Bone marrow (tissue), 2 donors: ENCODE measurements around the gene ATOH7.
"Not testable (repeated sequence)": the region's sequence is repeated elsewhere in the genome, so short reads cannot be mapped to it uniquely, and the experiment has no call there.

Experiments used
- DNase-seq, 2 donors: peaks; one replicate each; lab custom pipeline; 2025; lab: John Stamatoyannopoulos, UW

Gene ATOH7

DNA sequence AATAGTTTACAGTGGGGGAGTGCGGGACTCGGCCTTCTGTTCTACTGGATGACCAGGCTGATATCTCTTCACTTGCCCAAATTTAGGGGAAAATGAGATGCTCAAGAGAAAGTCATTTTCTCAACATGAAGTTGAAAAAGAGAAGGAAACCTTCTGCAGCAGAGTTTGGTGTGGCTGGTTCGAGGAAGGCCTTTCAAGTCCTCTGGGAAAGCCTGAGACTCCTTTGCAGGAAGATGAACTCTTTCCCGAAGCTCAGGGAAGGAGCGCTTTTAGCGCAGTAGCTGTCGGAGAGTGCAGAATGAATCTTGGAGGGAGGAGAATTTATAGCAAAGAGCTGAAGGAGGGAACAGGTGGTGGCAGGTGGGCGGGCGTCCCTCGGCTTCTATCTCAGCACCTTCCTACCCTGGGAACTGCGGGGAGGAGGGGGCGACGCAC, at the start of gene ATOH7:
ATOH7 (minus strand) TSS at position 297 of the 435 bp plus-strand sequence. CDS start 436 bp downstream, outside the sequence.
- DNase-seq = no peak

DNA sequence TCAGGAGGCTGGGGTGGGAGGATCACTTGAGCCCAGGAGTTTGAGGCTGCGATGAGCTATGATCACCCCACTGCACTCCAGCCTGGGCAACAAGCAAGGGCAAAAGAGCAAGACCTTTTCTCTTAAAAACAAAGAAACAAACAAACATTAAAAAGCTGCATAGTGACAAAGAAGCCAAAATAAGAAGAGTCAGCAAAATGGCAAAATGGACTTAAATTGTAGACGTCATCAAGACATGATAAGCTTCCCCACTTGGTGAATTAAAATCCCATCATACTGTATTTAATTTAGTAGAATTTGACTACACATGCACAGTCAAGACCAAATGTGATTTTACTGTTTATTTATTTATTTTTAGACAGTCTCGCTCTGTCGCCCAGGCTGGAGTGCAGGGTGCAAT, 48.8 kb upstream of the ATOH7 start:
- no peak for DNase-seq

DNA sequence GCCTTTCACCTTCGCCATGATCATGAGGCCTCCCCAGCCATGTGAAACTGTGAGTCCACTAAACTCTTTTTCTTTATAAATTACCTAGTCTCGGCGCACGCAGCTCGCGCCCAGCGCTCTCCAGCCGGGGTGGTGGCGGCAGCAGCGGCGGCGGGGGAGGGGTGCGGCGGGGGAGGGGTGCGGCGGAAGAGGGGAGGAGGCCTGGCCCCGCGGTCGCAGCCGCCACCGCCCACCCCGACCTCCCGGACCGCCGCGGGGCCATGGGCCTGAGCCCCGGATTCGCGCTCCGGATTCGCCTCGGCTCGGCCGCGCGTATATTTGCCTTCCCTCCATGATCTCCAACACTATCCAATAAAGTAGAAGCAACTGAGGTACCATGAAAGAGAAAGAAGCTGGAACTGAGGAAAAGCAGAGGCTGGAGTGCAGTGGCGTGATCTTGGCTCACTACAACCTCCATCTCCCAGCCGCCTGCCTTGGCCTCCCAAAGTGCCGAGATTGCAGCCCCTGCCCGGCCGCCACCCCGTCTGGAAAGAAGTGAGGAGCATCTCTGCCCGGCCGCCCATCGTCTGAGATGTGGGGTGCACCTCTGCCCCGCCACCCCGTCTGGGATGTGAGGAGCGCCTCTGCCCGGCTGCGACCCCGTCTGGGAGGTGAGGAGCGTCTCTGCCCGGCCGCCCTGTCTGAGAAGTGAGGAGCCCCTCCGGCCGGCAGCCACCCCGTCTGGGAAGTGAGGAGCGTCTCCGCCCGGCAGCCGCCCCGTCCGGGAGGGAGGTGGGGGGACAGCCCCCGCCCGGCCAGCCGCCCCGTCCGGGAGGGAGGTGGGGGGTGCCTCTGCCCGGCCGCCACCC, 47.2 kb upstream of the ATOH7 start:
- DNase-seq = not testable (repeated sequence)

DNA sequence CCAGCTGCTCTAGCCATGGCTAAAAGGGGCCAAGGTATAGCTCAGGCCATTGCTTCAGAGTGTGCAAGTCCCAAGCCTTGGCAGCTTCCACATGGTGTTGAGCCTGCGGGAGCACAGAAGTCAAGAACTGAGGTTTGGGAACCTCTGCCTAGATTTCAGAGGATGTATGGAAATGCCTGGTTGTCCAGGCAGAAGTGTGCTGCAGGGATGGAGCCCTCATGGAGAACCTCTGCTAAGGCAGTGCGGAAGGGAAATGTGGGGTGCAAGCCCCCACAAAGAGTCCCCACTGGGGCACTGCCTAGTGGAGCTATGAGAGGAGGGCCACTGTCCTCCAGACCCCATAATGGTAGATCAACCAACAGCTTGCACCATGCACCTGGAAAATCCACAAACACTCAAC, 45.9 kb upstream of the ATOH7 start:
- not testable (repeated sequence) for DNase-seq

DNA sequence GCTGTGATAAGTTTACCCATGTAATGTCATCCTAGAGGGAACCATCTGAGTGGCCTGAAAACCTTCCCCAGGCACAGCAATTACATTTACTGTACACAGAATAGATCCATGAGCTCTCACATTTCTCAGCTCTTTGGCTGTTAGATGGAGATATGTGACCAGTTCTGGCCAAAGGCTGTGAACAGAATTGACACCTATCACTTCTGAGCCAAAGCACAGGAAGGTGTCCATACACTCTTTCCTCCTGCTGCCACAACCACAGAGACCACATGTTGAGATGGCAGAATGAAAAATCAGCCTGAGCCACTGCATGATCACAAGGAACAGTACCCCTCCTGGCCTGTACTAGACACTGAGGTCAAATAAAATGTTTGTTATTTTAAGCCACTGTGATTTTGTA, 44.3 kb upstream of the ATOH7 start:
- DNase-seq = no peak

DNA sequence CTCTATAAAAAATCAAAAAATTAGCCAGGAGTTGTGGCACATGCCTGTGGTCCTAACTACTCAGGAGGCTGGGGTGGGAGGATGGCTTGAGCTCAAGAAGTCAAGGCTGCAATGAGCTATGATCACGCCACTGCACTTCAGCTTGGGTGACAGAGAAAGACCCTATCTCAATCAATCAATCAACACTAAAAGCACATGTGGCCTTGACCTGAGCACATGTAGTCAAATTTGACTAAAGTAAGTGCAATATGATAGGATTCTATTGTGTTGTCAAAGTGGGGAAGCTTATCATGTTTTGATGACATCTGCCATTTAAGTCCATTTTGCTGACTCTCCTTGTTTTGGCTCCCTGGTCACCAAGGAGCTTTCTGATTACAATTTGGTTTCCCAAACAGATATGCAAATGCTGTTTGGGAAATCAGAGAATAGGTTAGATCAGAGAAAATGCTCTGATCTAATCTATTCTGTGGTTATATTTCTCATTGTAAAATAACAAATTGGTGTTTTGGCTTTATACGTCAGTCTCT, 43.8 kb upstream of the ATOH7 start:
- no peak for DNase-seq

DNA sequence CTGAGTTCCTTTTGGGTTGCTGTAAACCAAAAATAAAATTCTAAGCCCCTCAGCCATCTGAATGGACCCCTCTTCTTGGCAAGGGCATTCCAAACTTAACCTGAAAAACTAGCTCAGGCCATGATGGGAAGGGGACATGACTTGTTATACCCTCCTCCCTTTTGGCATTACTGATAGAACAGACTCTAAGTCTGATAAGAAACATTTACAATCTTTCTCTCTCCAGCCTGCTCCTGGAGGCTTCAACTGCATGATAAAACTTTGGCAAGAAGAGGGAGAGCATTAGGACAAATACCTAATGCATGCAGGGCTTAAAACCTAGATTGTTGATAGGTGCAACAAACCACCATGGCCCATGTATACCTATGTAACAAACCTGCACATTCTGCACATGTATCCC, 40.9 kb upstream of the ATOH7 start:
- no peak for DNase-seq

DNA sequence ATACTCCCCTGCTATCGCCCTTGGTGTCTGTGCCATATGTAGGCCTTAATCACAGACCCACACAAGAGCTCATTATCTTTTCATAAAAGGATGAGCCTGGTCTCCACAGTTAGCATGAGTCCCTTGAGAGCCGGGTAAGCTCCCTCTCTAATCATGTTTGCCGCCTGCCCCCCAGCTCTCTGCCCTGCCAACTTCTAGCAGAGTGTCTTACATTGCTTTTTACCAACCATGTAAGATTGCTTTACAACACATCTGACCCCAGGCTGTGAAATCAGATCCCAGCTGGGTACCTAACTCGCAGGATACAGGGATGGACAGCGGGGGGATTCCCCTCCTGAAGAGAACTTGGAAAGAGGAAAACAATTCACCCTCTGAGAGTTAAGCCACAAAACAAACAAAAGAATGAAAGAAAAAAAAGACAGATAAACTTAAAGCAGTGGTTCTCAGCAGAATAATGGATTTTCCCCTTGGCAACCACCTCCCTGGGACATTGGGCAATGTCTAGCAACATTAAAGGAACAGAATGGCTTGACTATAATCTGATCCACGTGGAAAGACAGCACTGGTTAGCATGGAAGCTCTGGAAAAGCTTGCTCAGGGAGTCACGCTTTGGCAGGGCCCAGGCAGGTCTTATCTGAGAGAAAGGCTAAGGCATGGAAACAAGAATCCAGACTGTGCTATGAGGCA, 39.4 kb upstream of the ATOH7 start:
- DNase-seq = no peak

DNA sequence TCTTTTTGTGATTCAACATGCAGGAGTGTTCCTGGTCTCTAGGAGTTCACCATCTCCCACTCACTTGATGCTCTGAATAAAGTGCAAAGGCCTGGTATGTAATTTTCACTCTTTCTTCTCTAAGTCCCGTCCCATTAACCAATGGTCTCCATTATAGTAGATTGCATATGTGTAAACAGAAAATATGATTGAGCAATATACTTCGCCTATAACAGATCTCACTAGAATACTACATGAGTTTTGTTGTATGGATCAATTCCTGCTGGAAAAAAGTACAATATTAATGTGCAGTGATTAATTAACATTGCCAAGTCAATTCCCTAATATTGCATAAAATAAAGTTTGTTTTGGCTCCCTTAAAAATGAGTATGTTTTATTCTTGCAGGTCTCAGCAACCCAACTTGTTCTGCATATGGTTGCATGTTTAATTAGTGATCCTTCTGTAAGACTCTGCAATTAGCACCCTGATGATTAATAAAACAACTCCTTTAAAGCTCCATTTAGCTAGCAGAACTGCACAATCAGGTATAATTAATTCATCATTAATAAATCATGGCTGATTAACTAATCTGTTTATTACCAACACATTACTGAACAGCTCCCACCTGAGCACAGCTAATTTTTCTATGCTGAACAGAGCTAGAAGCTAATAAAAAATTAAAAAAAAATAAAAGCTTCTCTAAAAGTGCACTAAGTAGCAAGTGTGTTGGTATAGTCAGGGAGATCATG, 37.8 kb upstream of the ATOH7 start:
- DNase-seq = no peak

DNA sequence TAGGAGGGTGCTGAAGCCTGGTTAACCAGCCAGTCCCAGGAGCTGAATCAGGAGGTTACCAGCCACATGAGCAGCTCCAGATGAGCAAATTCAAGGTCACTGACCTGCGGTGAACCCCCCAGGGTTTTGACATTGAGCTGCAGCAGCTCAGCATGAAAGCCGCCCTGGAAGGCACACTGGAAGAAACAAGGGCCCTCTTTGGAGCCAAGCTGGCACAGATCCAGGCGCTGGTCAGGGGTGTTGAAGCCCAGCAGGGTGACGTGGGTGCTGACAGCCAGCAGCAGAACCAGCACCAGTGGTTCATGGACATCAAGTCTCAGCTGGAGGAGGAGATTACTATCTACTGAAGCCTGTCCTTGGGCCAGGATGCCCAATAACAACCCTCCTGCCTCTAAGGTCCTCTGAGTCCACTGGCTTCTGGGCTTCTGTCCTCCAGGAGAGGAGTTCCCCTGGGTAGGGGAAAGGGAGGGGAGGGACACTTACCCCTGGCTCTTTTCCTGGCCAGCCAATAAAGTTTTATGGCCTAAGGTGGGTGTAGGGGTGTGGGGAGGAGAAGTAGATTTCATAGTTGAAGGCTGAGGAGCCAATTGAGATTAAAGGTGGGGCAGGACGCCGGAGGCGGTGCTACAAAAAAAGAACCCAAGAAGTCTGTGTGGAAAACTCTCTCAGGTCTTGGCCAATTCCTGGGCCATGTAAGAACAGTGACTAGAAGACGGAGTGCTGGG, 29.4 kb upstream of the ATOH7 start:
- no peak for DNase-seq

DNA sequence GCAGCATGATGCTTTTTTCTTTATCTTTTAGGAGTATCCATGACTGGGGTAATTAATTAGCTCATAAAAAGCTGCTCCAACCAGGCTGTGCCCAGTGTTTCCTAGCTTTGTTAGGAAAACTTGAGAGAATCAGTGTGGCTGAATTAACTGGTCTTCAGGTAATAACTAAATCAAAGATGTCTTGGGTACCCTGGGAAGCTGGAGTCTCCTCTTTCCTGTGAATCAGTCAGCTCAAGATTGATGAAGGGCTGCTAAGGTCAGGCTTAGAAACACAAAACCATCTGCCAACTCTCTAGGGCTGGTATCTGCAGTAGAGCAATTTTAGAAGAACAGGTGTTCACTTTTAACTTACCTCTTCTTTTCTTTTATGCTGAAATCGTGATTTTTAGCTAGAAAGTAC, 21.4 kb upstream of the ATOH7 start:
- DNase-seq = no peak

DNA sequence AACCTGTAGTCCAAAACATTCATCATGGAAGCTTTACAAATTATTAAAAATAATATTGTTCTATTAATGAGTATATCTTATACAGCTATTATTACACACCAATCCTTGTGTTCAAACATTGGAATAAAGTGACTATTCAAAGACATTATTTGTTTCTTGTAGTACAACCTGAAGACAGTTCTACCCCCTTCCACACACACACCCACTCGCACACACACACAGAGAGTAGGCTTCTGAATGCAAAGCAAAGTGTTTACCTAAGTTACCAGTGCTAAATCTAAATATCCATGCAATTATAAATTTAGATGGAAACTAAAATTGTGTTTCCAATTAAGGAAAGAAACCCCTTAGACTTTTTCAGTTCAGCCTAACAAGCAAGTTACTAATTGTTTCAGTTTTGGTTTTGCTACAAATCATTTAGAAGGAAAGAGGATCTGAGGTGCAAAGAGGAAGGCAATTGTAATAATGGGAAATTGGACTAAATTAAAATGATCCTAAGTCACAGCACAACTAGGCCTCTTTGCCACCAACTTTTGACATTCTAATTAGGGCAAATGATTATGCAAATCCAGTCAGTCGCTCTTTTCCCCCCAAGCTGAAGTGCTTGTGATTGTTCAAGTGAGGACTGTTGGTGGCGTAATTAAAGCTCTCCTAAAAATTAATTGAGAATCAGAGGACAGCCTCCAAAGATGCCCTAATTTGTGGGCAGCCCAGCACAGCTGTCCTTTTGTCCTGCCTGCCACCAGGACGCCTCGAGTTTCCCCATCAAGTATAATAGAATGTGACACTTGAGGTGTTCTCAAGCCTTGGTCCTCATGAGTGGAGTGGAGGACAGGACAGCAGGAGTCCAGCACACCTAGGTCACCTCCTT, 19.9 kb upstream of the ATOH7 start:
- peak in 1 of 2 donors; percentile 34 for DNase-seq

DNA sequence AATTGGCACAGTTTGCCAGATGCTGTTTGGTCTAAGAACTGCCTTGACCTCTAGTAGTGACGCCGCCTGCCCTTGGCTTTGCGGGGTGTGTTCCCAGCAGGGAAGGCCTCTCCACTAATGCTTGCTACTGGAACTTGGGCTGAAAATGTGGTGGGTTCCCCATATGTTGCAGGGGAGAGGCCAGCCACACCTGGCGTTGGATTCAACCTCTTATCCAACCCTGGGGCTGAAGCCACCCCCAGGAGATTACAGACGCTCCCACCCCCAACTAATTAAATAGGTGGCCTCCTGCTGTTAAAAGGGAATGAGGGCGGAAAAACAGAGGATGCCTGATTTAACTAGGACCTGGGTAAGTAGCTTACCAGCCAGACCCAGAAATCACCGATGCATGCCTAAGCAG, 19.2 kb upstream of the ATOH7 start:
- DNase-seq = no peak

DNA sequence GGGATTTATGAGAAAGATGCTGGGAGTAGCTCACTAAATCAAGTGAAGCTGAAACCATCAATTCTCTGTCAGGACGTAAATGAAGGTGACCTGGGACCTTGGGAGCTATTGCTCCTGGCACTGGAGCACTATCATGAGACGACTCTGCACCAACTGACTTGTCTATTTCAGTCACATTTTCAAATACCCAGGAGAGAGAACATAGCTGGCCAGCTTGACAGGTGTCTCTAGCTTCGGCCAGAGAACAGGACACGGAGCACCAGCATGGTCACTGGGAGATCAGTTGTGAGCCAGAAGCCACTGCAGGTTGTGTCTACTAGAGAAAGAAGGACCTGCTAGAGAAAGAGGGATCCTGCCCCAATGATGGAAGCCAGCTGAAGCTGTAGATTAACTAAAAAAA, 17.4 kb upstream of the ATOH7 start:
- DNase-seq = no peak

DNA sequence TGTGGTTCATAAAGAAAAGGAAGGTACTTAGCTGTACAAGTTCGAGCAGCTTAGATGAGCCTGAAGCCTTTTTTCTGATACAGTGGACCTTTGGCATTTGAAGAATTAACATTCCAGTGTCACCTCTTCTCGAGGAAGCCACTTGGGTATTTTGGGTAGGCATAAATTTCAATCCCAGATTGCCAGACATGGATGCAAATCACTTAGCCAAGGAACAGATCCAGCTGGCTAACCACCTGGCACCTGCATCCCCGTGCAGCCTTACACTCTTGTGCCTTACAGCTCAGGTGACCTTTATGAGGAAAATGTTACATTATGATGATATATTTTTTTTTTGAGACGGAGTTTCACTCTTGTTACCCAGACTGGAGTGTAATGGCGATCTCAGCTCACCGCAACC, 16.0 kb upstream of the ATOH7 start:
- DNase-seq = no peak

DNA sequence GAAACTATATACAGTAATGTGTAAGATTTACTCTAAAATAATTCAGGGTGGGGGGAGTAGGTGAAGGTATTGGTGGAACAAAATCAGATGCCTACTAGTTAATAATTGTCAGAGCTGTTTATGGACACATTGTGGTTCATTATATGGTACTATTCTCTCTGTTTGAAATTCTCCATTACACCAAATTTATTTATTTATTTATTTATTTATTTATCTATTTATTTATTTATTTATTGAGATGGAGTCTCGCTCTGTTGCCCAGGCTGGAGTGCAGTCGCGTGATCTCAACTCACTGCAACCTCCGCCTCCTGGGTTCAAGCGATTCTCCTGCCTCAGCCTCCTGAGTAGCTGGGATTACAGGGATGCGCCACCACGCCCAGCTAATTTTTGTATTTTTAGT, 14.5 kb upstream of the ATOH7 start:
- not testable (repeated sequence) for DNase-seq

DNA sequence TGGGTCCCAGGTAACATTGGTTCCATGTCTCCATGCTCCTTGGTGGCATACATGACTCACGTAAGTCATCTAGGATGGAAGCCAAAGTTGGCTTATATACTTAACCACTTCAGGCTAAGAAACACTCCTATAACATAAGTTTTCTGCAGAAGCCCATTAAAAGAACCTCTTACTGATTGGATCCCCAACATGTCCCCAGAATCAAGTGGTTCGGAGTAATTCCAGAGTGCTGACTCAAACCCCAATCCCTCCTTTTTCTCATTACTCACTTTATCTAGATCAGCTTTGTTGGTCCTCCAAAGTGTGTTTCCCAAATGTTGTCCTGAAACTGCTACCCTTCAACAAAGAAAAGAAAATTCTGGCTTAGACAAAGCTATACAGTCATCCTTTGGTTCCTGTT, 10.1 kb upstream of the ATOH7 start:
- DNase-seq = no peak

DNA sequence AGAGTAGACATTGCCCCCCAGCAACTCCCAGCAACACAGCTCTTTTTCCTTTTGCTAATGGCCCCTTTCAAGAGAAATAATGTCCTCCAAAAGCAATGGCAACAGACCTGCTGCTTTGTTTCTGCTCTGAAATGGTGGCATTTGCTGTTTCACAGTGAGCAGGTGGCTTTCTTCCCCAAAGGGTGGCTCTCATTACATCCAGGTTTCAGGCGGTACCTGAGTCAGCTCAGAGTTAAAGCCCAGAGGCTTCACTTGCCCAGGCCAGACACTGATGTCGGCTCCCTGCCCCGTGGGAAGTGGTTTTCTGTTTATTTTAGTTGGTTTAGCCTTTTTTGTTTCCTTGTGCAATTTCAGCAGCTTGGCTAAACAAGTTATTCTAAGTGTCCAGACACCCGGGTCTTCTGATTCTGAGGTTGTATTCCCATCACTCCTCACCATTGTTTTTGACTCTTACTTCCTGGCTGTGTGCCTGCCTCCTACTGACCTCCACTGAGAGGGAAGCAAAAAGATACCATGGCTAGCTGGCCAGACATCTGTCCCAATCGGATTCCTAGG, 7.8 kb upstream of the ATOH7 start:
- DNase-seq = no peak

DNA sequence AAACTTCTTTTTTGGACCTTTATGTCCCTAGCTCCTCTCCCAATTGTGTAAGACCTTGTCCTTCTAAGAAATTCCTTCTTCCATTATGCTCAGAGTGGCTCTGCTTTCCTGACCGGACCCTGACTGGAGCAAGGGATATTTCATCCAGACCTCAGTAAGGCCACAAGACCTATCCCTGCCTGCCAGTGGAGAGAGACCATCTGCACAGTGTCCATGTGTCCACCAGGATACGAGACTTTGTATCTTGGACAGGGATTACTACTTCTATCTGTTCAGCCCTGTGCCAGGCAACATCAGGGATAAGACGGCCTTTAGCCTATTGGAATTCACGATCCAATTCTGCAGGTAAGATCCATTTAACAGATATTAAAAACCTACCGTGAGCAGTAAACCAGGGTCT, 7.2 kb upstream of the ATOH7 start:
- no peak for DNase-seq

DNA sequence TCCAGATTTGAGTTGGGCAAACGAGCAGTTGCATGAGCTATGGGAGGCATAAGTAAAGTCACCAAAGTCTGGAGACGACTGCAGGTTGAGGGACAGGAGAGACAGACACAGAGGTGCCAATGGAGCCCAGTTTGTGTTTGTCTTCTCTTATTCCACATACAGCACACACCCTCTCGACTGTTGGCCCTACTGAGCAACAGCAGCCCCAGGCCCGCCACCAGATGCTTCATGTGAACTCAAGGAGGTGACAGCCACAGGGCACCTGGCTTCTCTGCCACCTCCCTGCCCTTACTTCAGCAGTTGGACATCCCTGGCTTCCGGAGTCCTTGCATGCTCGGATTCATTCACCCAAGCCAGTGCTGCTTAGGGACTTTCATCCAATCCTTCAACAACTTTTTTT, 6.5 kb upstream of the ATOH7 start:
- no peak for DNase-seq

DNA sequence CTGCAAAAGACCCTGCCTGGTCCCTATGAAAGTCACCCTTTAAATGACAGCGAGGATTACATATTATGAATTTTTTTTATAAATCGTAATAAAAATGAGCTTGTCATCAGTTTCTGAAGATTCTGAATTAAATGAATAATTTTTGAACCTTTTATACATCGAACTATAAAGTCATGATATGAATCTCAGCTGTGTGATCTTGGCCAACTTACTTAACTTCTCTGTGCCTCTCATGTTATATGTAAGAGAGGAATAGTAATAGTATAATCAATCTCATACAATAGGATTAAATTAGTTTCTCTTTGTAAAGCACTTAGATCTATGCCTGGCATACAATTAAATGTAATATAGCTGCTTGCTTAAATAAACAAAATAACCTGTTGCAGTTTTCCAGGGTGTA, 5.3 kb upstream of the ATOH7 start:
- no peak for DNase-seq
